ENCODE measurements around the gene CCDC15. TPM values are rescaled to one million over a fixed set of nuclear protein-coding genes. Genes with fewer than 3 reads are reported as not detected.

The CCDC15 gene
- total RNA-seq, 2 donors from 2014 or later: 3.6 to 7.1 TPM

- Histone ChIP-seq H3K27me3 (replicated peaks; ENCODE audit: insufficient read depth) (no peaks in the 10 kb centered on the region), H3K36me3 (no peaks in the 10 kb centered on the region), H3K27ac (no peak overlapping the region), H3K4me3 (no peak overlapping the region), H3K4me1 (replicated peaks) (no peaks in the 10 kb centered on the region), H3K9me3 (no peaks in the 10 kb centered on the region)
- intact Hi-C loops (cut with DNase I): no loop called here
- no peak for TF ChIP-seq POLR2AphosphoS5 (IDR thresholded peaks at IDR 0.05)
- DNase-seq (ENCODE audit: low spot score): no peak
Observed at GRCh38 chr11:124923296-124923695, 30.7 kb upstream of the CCDC15 start.

- H3K4me1 ChIP-seq (replicated peaks): no peaks in the 10 kb centered on the region
- H3K27me3 ChIP-seq (replicated peaks; ENCODE audit: insufficient read depth): no peaks in the 10 kb centered on the region
- 36% methylated on average over 4 of the region's 4 CpGs for WGBS
- no peak for DNase-seq (ENCODE audit: low spot score)
- TF ChIP-seq CTCF (IDR thresholded peaks at IDR 0.05) (no peak), POLR2AphosphoS5 (IDR thresholded peaks at IDR 0.05) (no peak), POLR2A (IDR thresholded peaks at IDR 0.05) (no peak)
- H3K27ac ChIP-seq: no peak overlapping the region
- H3K9me3 ChIP-seq: no peaks in the 10 kb centered on the region
- no peak overlapping the region for H3K4me3 ChIP-seq
- intact Hi-C loops (cut with DNase I): no loop called here
- no peaks in the 10 kb centered on the region for H3K36me3 ChIP-seq
Observed at GRCh38 chr11:124928942-124929665, 24.9 kb upstream of the CCDC15 start.

- H3K9me3 ChIP-seq: no peaks in the 10 kb centered on the region
- TF ChIP-seq CTCF (IDR thresholded peaks at IDR 0.05) (no peak), POLR2AphosphoS5 (IDR thresholded peaks at IDR 0.05) (no peak), POLR2A (IDR thresholded peaks at IDR 0.05) (no peak)
- no peaks in the 10 kb centered on the region for H3K36me3 ChIP-seq
- no peak overlapping the region for H3K27ac ChIP-seq
- H3K27me3 ChIP-seq (replicated peaks; ENCODE audit: insufficient read depth): no peaks in the 10 kb centered on the region
- intact Hi-C loops (cut with DNase I): no loop called here
- no peak overlapping the region for H3K4me3 ChIP-seq
- WGBS: 46% methylated on average over 3 of the region's 3 CpGs
- no peak for DNase-seq (ENCODE audit: low spot score)
- no peaks in the 10 kb centered on the region for H3K4me1 ChIP-seq (replicated peaks)
Observed at GRCh38 chr11:124930799-124931198, 23.2 kb upstream of the CCDC15 start.

- Histone ChIP-seq H3K4me3 (no peak overlapping the region), H3K27me3 (replicated peaks; ENCODE audit: insufficient read depth) (no peaks in the 10 kb centered on the region), H3K4me1 (replicated peaks) (no peaks in the 10 kb centered on the region), H3K9me3 (no peaks in the 10 kb centered on the region), H3K36me3 (no peaks in the 10 kb centered on the region), H3K27ac (no peak overlapping the region)
- TF ChIP-seq POLR2AphosphoS5 (IDR thresholded peaks at IDR 0.05): no peak
- no peak for TF ChIP-seq CTCF (IDR thresholded peaks at IDR 0.05)
- TF ChIP-seq POLR2A (IDR thresholded peaks at IDR 0.05): no peak
- no peak for DNase-seq (ENCODE audit: low spot score)
- 82% methylated on average over 4 of the region's 4 CpGs for WGBS
- intact Hi-C loops (cut with DNase I): no loop called here
Observed at GRCh38 chr11:124934862-124935547, 19.0 kb upstream of the CCDC15 start.

- Histone ChIP-seq H3K36me3 (no peaks in the 10 kb centered on the region), H3K27me3 (replicated peaks; ENCODE audit: insufficient read depth) (no peaks in the 10 kb centered on the region), H3K27ac (no peak within 1 kb of the TSS), H3K4me1 (replicated peaks) (no peaks in the 10 kb centered on the region), H3K9me3 (no peaks in the 10 kb centered on the region), H3K4me3 (no peak within 1 kb of the TSS)
- no peak for DNase-seq (ENCODE audit: low spot score)
- intact Hi-C loops (cut with DNase I): no loop called here
- 77% methylated on average over 18 of the region's 18 CpGs for WGBS
- no peak for TF ChIP-seq POLR2A (IDR thresholded peaks at IDR 0.05)
- TF ChIP-seq POLR2AphosphoS5 (IDR thresholded peaks at IDR 0.05): no peak
- TF ChIP-seq CTCF (IDR thresholded peaks at IDR 0.05): no peak
Observed at GRCh38 chr11:124935548-124936514, 18.2 kb upstream of the CCDC15 start, which contains the start of gene HEPACAM. TSS of gene HEPACAM (minus strand) at chr11:124936047. CDS start at chr11:124936006, 41 bp downstream.
